ENCODE data around the gene MMP11.

DNA sequence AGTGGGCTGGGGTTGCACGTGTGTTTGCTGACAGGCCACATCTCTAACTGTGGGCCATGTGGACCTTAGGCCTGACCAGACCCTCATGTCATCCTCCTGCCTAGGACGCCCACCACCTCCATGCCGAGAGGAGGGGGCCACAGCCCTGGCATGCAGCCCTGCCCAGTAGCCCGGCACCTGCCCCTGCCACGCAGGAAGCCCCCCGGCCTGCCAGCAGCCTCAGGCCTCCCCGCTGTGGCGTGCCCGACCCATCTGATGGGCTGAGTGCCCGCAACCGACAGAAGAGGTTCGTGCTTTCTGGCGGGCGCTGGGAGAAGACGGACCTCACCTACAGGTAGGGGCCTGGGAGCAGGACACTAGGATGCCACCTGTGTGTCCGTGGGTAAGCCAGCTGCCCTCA, 6.4 kb downstream of the MMP11 start:
- TF ChIP-seq, protein P1, sequence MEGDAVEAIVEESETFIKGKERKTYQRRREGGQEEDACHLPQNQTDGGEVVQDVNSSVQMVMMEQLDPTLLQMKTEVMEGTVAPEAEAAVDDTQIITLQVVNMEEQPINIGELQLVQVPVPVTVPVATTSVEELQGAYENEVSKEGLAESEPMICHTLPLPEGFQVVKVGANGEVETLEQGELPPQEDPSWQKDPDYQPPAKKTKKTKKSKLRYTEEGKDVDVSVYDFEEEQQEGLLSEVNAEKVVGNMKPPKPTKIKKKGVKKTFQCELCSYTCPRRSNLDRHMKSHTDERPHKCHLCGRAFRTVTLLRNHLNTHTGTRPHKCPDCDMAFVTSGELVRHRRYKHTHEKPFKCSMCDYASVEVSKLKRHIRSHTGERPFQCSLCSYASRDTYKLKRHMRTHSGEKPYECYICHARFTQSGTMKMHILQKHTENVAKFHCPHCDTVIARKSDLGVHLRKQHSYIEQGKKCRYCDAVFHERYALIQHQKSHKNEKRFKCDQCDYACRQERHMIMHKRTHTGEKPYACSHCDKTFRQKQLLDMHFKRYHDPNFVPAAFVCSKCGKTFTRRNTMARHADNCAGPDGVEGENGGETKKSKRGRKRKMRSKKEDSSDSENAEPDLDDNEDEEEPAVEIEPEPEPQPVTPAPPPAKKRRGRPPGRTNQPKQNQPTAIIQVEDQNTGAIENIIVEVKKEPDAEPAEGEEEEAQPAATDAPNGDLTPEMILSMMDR (IDR thresholded peaks at IDR 0.05), result no peak
- TF ChIP-seq POLR2A (IDR thresholded peaks at IDR 0.05), result no peak
